ENCODE measurements around the gene SPP1.

SPP1 gene

GRCh38 chr4:87950493-87950892 lies 25.0 kb upstream of the SPP1 start:
- no peak for DNase-seq (ENCODE audit: low spot score)
- in situ Hi-C loops (cut with MboI; ENCODE audit: low sequenced_read_pairs, unreplicated experiment) = no loop called here
- no peak for TF ChIP-seq CTCF (IDR thresholded peaks at IDR 0.05; ENCODE audit: borderline replicate concordance, control extremely low read depth, extremely low read depth, insufficient read depth, missing control alignments)

GRCh38 chr4:87950936-87951511 lies 24.5 kb upstream of the SPP1 start:
- DNase-seq (ENCODE audit: low spot score) = no peak
- in situ Hi-C loops (cut with MboI; ENCODE audit: low sequenced_read_pairs, unreplicated experiment) = no loop called here
- TF ChIP-seq CTCF (IDR thresholded peaks at IDR 0.05; ENCODE audit: borderline replicate concordance, control extremely low read depth, extremely low read depth, insufficient read depth, missing control alignments) = no peak

- no peak for TF ChIP-seq CTCF (IDR thresholded peaks at IDR 0.05; ENCODE audit: borderline replicate concordance, control extremely low read depth, extremely low read depth, insufficient read depth, missing control alignments)
- in situ Hi-C loops (cut with MboI; ENCODE audit: low sequenced_read_pairs, unreplicated experiment) = no loop called here
- no peak for DNase-seq (ENCODE audit: low spot score)
These were observed 21.7 kb upstream of the SPP1 start for GRCh38 chr4:87953826-87954225.

- TF ChIP-seq CTCF (IDR thresholded peaks at IDR 0.05; ENCODE audit: borderline replicate concordance, control extremely low read depth, extremely low read depth, insufficient read depth, missing control alignments) = no peak
- in situ Hi-C loops (cut with MboI; ENCODE audit: low sequenced_read_pairs, unreplicated experiment) = no loop called here
- no peak for DNase-seq (ENCODE audit: low spot score)
These were observed 19.0 kb upstream of the SPP1 start for GRCh38 chr4:87956501-87956900.

- no peak for TF ChIP-seq CTCF (IDR thresholded peaks at IDR 0.05; ENCODE audit: borderline replicate concordance, control extremely low read depth, extremely low read depth, insufficient read depth, missing control alignments)
- no peak for DNase-seq (ENCODE audit: low spot score)
- in situ Hi-C loops (cut with MboI; ENCODE audit: low sequenced_read_pairs, unreplicated experiment) = no loop called here
These were observed 18.5 kb upstream of the SPP1 start for GRCh38 chr4:87957061-87957460.

GRCh38 chr4:87961993-87962392 lies 13.5 kb upstream of the SPP1 start:
- DNase-seq (ENCODE audit: low spot score) = no peak
- no peak for TF ChIP-seq CTCF (IDR thresholded peaks at IDR 0.05; ENCODE audit: borderline replicate concordance, control extremely low read depth, extremely low read depth, insufficient read depth, missing control alignments)
- in situ Hi-C loops (cut with MboI; ENCODE audit: low sequenced_read_pairs, unreplicated experiment) = no loop called here

All from GM13976 (cell line).